VCaP (cell line): Measurements from ENCODE around the gene ZFYVE28.

ENCODE experiments used
- H3K27ac ChIP-seq: fragments of 450-650 bp; 2 replicates; pipeline ENCODE4 v1.5.1; 2017
- CTCF ChIP-seq: fragments of 450-650 bp; conservative IDR thresholded peaks from 2 replicates; pipeline ENCODE4 v1.5.1; 2017; ENCODE audit warnings: mild to moderate bottlenecking, moderate library complexity

ZFYVE28 gene

GRCh38 chr4:2304877-2305561 lies 113.4 kb downstream of the ZFYVE28 start:
- no peak for TF ChIP-seq CTCF
- H3K27ac ChIP-seq: no peak overlapping the region

- H3K27ac ChIP-seq: peak overlapping the region; percentile 21; the same call in 1 of the 2 replicates
- no peak for TF ChIP-seq CTCF
Observed at GRCh38 chr4:2304321-2304876, 114.0 kb downstream of the ZFYVE28 start.

- TF ChIP-seq CTCF: no peak
- peak overlapping the region; percentile 21; the same call in 1 of the 2 replicates for H3K27ac ChIP-seq
Observed at GRCh38 chr4:2303686-2304320, 114.6 kb downstream of the ZFYVE28 start.

- H3K27ac ChIP-seq: no peak overlapping the region; the same call in 1 of the 2 replicates
- no peak for TF ChIP-seq CTCF
Observed at GRCh38 chr4:2303121-2303685, 115.2 kb downstream of the ZFYVE28 start.

GRCh38 chr4:2302387-2303119 lies 115.9 kb downstream of the ZFYVE28 start:
- no peak for TF ChIP-seq CTCF
- H3K27ac ChIP-seq: no peak overlapping the region

GRCh38 chr4:2301806-2302205 lies 116.6 kb downstream of the ZFYVE28 start:
- H3K27ac ChIP-seq: no peak overlapping the region
- TF ChIP-seq CTCF: no peak

GRCh38 chr4:2301225-2301642 lies 117.2 kb downstream of the ZFYVE28 start:
- TF ChIP-seq CTCF: no peak
- no peak overlapping the region for H3K27ac ChIP-seq
